ENCODE data around the gene PEAK3. TPM values are rescaled to one million over a fixed set of nuclear protein-coding genes. Genes with fewer than 3 reads are reported as not detected.

The PEAK3 gene
- total RNA-seq, 2 donors from 2014 or later, result 0.27 to 0.80 TPM

GRCh38 chr19:2253106-2254063 lies 28.6 kb downstream of the PEAK3 start:
- 5% methylated on average over 51 of the region's 77 CpGs for WGBS
- Histone ChIP-seq H3K36me3 (no peaks in the 10 kb centered on the region), H3K4me1 (replicated peaks) (no peaks in the 10 kb centered on the region), H3K9me3 (no peaks in the 10 kb centered on the region), H3K4me3 (no peak overlapping the region), H3K27ac (no peak overlapping the region), H3K27me3 (replicated peaks; ENCODE audit: insufficient read depth) (peaks cover 14% of the 10 kb centered on the region)
- TF ChIP-seq POLR2AphosphoS5 (IDR thresholded peaks at IDR 0.05), result no peak
- TF ChIP-seq CTCF (IDR thresholded peaks at IDR 0.05), result no peak
- no peak for TF ChIP-seq POLR2A (IDR thresholded peaks at IDR 0.05)
- no peak for DNase-seq (ENCODE audit: low spot score)
- intact Hi-C loops (cut with DNase I), result no loop called here

- Histone ChIP-seq H3K27ac (no peak overlapping the region), H3K9me3 (no peaks in the 10 kb centered on the region), H3K4me3 (no peak overlapping the region), H3K4me1 (replicated peaks) (no peaks in the 10 kb centered on the region), H3K36me3 (peaks cover 0 to under 1% of the 10 kb centered on the region in 2 donors), H3K27me3 (replicated peaks; ENCODE audit: insufficient read depth) (peaks cover 14% of the 10 kb centered on the region)
- TF ChIP-seq CTCF (IDR thresholded peaks at IDR 0.05), result no peak
- intact Hi-C loops (cut with DNase I), result no loop called here
- WGBS, result 9% methylated on average over 18 of the region's 18 CpGs
- DNase-seq (ENCODE audit: low spot score), result no peak
These were observed 29.2 kb downstream of the PEAK3 start for GRCh38 chr19:2252797-2253105.

- intact Hi-C loops (cut with DNase I), result no loop called here
- no peak for DNase-seq (ENCODE audit: low spot score)
- Histone ChIP-seq H3K4me1 (replicated peaks) (no peaks in the 10 kb centered on the region), H3K27me3 (replicated peaks; ENCODE audit: insufficient read depth) (peaks cover 14% of the 10 kb centered on the region), H3K36me3 (peaks cover 1 to 6% of the 10 kb centered on the region in 2 donors), H3K9me3 (no peaks in the 10 kb centered on the region), H3K4me3 (no peak overlapping the region), H3K27ac (no peak overlapping the region)
- WGBS, result 23% methylated on average over 73 of the region's 74 CpGs
- TF ChIP-seq POLR2AphosphoS5 (IDR thresholded peaks at IDR 0.05) (no peak), POLR2A (IDR thresholded peaks at IDR 0.05) (no peak), CTCF (IDR thresholded peaks at IDR 0.05) (no peak)
These were observed 29.7 kb downstream of the PEAK3 start for GRCh38 chr19:2252055-2252796.

GRCh38 chr19:2251106-2252054 lies 30.6 kb downstream of the PEAK3 start:
- Histone ChIP-seq H3K4me1 (replicated peaks) (no peaks in the 10 kb centered on the region), H3K4me3 (no peak overlapping the region), H3K27ac (no peak overlapping the region), H3K9me3 (no peaks in the 10 kb centered on the region), H3K36me3 (peaks cover 9 to 13% of the 10 kb centered on the region in 2 donors), H3K27me3 (replicated peaks; ENCODE audit: insufficient read depth) (peaks cover 14% of the 10 kb centered on the region)
- intact Hi-C loops (cut with DNase I), result no loop called here
- TF ChIP-seq POLR2A (IDR thresholded peaks at IDR 0.05) (no peak), CTCF (IDR thresholded peaks at IDR 0.05) (no peak), POLR2AphosphoS5 (IDR thresholded peaks at IDR 0.05) (no peak)
- 14% methylated on average over 70 of the region's 125 CpGs for WGBS
- DNase-seq (ENCODE audit: low spot score), result no peak
